Liver (tissue), 3 donors: ENCODE measurements around the gene CNTD1.

ENCODE experiments used
- NR2F2 ChIP-seq: IDR thresholded peaks from 2 replicates; pipeline ENCODE4 v1.6.1; 2016; ENCODE audit warnings: antibody characterized with exemption
- RAD21 ChIP-seq, 2 donors: IDR thresholded peaks; 2 replicates each; pipeline ENCODE4 v1.6.1; 2016; ENCODE audit warnings: antibody characterized with exemption in 2 of 2, mild to moderate bottlenecking in 2 of 2
- REST ChIP-seq: IDR thresholded peaks from 2 replicates; pipeline ENCODE4 v1.6.1; 2016; ENCODE audit warnings: antibody characterized with exemption, mild to moderate bottlenecking
- RXRA ChIP-seq, 2 donors: IDR thresholded peaks; 2 replicates each; pipeline ENCODE4 v1.6.1; 2017 to 2018; ENCODE audit warnings: antibody characterized with exemption in 2 of 2, mild to moderate bottlenecking in 1 of 2
- SP1 ChIP-seq: IDR thresholded peaks from 2 replicates; pipeline ENCODE4 v1.6.1; 2018; ENCODE audit warnings: antibody characterized with exemption, mild to moderate bottlenecking
- TAF1 ChIP-seq: conservative IDR thresholded peaks from 2 replicates; pipeline ENCODE4 v1.6.1; 2016; ENCODE audit warnings: antibody characterized with exemption, mild to moderate bottlenecking
- TF ChIP-seq, protein P1 (sequence below): fragments of 150-350 bp; IDR thresholded peaks from 2 replicates; pipeline ENCODE4 v1.5.1; 2017; ENCODE audit warnings: improper control_type of control experiment, low read depth, low read length; ENCODE audit not compliant: missing input control
- TF ChIP-seq, protein P2 (sequence below): IDR thresholded peaks from 2 replicates; pipeline ENCODE4 v1.6.1; 2016; ENCODE audit warnings: antibody characterized with exemption
- donor health status: healthy.
- donor health status: healthy.

GRCh38 chr17:42835732-42836131, 37.1 kb downstream of the CNTD1 start:
- TF ChIP-seq, protein P1, sequence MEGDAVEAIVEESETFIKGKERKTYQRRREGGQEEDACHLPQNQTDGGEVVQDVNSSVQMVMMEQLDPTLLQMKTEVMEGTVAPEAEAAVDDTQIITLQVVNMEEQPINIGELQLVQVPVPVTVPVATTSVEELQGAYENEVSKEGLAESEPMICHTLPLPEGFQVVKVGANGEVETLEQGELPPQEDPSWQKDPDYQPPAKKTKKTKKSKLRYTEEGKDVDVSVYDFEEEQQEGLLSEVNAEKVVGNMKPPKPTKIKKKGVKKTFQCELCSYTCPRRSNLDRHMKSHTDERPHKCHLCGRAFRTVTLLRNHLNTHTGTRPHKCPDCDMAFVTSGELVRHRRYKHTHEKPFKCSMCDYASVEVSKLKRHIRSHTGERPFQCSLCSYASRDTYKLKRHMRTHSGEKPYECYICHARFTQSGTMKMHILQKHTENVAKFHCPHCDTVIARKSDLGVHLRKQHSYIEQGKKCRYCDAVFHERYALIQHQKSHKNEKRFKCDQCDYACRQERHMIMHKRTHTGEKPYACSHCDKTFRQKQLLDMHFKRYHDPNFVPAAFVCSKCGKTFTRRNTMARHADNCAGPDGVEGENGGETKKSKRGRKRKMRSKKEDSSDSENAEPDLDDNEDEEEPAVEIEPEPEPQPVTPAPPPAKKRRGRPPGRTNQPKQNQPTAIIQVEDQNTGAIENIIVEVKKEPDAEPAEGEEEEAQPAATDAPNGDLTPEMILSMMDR = no peak
- TF ChIP-seq TAF1 (no peak), REST (no peak), SP1 (no peak), RAD21 (IDR thresholded peaks at IDR 0.05) (no peak), NR2F2 (no peak), RXRA (IDR thresholded peaks at IDR 0.05) (no peak)
- TF ChIP-seq, protein P2, sequence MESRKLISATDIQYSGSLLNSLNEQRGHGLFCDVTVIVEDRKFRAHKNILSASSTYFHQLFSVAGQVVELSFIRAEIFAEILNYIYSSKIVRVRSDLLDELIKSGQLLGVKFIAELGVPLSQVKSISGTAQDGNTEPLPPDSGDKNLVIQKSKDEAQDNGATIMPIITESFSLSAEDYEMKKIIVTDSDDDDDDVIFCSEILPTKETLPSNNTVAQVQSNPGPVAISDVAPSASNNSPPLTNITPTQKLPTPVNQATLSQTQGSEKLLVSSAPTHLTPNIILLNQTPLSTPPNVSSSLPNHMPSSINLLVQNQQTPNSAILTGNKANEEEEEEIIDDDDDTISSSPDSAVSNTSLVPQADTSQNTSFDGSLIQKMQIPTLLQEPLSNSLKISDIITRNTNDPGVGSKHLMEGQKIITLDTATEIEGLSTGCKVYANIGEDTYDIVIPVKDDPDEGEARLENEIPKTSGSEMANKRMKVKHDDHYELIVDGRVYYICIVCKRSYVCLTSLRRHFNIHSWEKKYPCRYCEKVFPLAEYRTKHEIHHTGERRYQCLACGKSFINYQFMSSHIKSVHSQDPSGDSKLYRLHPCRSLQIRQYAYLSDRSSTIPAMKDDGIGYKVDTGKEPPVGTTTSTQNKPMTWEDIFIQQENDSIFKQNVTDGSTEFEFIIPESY = no peak
